Measurements from ENCODE around the gene MGAM2.

MGAM2 gene

GRCh38 chr7:142228537-142229104 is 117.1 kb downstream of the MGAM2 start:
- ChIA-PET CTCF (no interaction called here), POLR2A (no interaction called here)
- DNase-seq (ENCODE audit: extremely low spot score) = no peak
- TF ChIP-seq, protein P1, sequence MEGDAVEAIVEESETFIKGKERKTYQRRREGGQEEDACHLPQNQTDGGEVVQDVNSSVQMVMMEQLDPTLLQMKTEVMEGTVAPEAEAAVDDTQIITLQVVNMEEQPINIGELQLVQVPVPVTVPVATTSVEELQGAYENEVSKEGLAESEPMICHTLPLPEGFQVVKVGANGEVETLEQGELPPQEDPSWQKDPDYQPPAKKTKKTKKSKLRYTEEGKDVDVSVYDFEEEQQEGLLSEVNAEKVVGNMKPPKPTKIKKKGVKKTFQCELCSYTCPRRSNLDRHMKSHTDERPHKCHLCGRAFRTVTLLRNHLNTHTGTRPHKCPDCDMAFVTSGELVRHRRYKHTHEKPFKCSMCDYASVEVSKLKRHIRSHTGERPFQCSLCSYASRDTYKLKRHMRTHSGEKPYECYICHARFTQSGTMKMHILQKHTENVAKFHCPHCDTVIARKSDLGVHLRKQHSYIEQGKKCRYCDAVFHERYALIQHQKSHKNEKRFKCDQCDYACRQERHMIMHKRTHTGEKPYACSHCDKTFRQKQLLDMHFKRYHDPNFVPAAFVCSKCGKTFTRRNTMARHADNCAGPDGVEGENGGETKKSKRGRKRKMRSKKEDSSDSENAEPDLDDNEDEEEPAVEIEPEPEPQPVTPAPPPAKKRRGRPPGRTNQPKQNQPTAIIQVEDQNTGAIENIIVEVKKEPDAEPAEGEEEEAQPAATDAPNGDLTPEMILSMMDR (IDR thresholded peaks at IDR 0.05; ENCODE audit: control extremely low read depth, extremely low read depth, low read depth, missing control alignments) = no peak

DNA sequence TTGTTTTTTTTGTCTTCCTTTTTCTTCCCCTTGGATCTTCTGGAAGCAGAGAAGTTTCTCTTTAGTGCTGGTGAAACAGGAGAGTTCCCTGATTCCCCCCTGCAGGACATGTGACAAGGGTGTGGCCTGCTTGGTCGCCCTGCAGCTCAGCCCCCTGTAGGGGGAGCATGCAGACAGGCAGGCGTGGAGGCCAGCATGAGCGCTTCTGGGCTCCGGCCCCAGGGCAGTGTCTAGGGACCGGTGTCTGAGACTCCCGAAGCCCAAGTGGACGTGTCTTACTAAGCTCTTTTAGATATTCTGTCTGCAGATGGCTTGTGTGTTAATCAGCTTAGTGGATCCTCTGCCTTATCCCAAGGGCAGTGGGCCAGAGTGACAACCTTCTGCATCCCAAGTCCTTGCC is 120.2 kb downstream of the MGAM2 start:
- DNase-seq (ENCODE audit: extremely low spot score) = no peak
- POLR2A ChIA-PET = no interaction called here
- TF ChIP-seq, protein P1 (IDR thresholded peaks at IDR 0.05; ENCODE audit: control extremely low read depth, extremely low read depth, low read depth, missing control alignments) = no peak
- CTCF ChIA-PET = interaction anchor here (1.6 kb wide), 1 partner anchor 19 kb away, joined by 3 read pairs; no protein-coding TSS in a partner anchor

DNA sequence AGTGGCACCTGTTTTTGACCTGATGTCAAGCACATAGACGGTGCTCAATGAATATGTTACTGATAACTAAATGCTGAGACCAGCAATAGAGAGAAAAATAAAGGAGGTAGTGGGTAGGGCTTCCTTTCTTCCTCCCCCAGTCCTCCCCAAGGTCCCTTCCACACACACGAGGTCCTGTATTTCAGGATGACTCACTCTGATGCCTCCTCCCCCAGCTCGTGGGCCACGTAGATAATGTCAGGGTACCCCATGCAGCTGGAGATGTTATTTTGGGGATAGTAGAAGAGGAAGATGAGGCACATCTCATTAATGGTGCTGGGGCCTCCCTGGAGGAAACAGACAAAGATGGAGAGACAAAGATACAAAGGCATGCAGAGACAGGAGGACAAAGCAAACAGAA is 129.0 kb downstream of the MGAM2 start:
- DNase-seq (ENCODE audit: extremely low spot score) = no peak
- TF ChIP-seq, protein P1 (IDR thresholded peaks at IDR 0.05; ENCODE audit: control extremely low read depth, extremely low read depth, low read depth, missing control alignments) = no peak
- ChIA-PET POLR2A (no interaction called here), CTCF (interaction anchor here (1.0 kb wide), 1 partner anchor 146 kb away, joined by 3 read pairs; no protein-coding TSS in a partner anchor)

- CTCF ChIA-PET = interaction anchor here (1.5 kb wide), 1 partner anchor 18 kb away, joined by 3 read pairs; no protein-coding TSS in a partner anchor
- TF ChIP-seq, protein P1 (IDR thresholded peaks at IDR 0.05; ENCODE audit: control extremely low read depth, extremely low read depth, low read depth, missing control alignments) = no peak
- no peak for DNase-seq (ENCODE audit: extremely low spot score)
- POLR2A ChIA-PET = no interaction called here
Measured at GRCh38 chr7:142243823-142244222, 132.3 kb downstream of the MGAM2 start.

- TF ChIP-seq, protein P1 (IDR thresholded peaks at IDR 0.05; ENCODE audit: control extremely low read depth, extremely low read depth, low read depth, missing control alignments) = no peak
- ChIA-PET POLR2A (no interaction called here), CTCF (interaction anchor here (1.2 kb wide), 1 partner anchor 12 kb away, joined by 4 read pairs; no protein-coding TSS in a partner anchor)
- DNase-seq (ENCODE audit: extremely low spot score) = no peak
Measured at GRCh38 chr7:142248166-142249160, 136.9 kb downstream of the MGAM2 start.

DNA sequence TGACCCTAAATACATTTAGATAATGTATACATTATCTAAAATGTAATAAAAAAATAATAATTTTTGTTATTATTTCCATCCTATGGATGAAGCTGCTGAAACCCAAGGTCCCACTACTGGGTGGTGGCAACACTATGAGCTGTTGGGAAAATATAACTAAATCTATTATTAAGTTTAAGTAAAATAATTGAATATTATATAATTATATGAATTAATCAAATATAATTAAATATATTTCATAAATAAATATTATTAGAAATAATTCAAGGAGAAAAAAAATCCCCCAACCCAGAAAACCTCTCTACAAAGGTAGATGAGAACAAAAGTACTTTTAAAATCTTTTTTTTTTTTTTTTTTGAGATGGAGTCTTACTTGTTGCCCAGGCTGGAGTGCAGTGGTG is 138.4 kb downstream of the MGAM2 start:
- CTCF ChIA-PET = interaction anchor here (0.7 kb wide), 1 partner anchor 15 kb away, joined by 3 read pairs; no protein-coding TSS in a partner anchor

More for the DNA sequence above, 138.4 kb downstream of the MGAM2 start:
- no peak for DNase-seq (ENCODE audit: extremely low spot score)
- TF ChIP-seq, protein P1 (IDR thresholded peaks at IDR 0.05; ENCODE audit: control extremely low read depth, extremely low read depth, low read depth, missing control alignments) = no peak
- POLR2A ChIA-PET = no interaction called here
